Measurements from ENCODE around the gene GCSAM.

The GCSAM gene

GRCh38 chr3:112114576-112115160 lies 18.4 kb downstream of the GCSAM start:
- no peak for TF ChIP-seq CTCF (IDR thresholded peaks at IDR 0.05)
- no peaks in the 10 kb centered on the region for H3K36me3 ChIP-seq
- no peak overlapping the region for H3K27ac ChIP-seq

GRCh38 chr3:112111785-112112402 lies 21.2 kb downstream of the GCSAM start:
- peak; percentile 40 for TF ChIP-seq CTCF (IDR thresholded peaks at IDR 0.05)
- H3K4me1 ChIP-seq (ENCODE audit: control insufficient read depth in 1 of 2, insufficient read depth in 1 of 2, low read depth in 1 of 2, low read length in 1 of 2): no peaks in the 10 kb centered on the region
- H3K9me3 ChIP-seq: no peaks in the 10 kb centered on the region
- H3K36me3 ChIP-seq: no peaks in the 10 kb centered on the region
- no peak overlapping the region for H3K4me3 ChIP-seq (ENCODE audit: low read depth in 1 of 2, low read length in 1 of 2)
- H3K27me3 ChIP-seq: peaks cover 16% of the 10 kb centered on the region
- H3K27ac ChIP-seq: no peak overlapping the region

More at GRCh38 chr3:112114576-112115160, 18.4 kb downstream of the GCSAM start:
- no peak overlapping the region for H3K4me3 ChIP-seq (ENCODE audit: low read depth in 1 of 2, low read length in 1 of 2)
- H3K27me3 ChIP-seq: no peaks in the 10 kb centered on the region
- H3K9me3 ChIP-seq: no peaks in the 10 kb centered on the region
- no peaks in the 10 kb centered on the region for H3K4me1 ChIP-seq (ENCODE audit: control insufficient read depth in 1 of 2, insufficient read depth in 1 of 2, low read depth in 1 of 2, low read length in 1 of 2)

- peaks cover 28% of the 10 kb centered on the region for H3K27me3 ChIP-seq
- H3K9me3 ChIP-seq: no peaks in the 10 kb centered on the region
- no peak for TF ChIP-seq CTCF (IDR thresholded peaks at IDR 0.05)
- no peak overlapping the region for H3K27ac ChIP-seq
- no peaks in the 10 kb centered on the region for H3K36me3 ChIP-seq
- no peaks in the 10 kb centered on the region for H3K4me1 ChIP-seq (ENCODE audit: control insufficient read depth in 1 of 2, insufficient read depth in 1 of 2, low read depth in 1 of 2, low read length in 1 of 2)
- no peak overlapping the region for H3K4me3 ChIP-seq (ENCODE audit: low read depth in 1 of 2, low read length in 1 of 2)
Observed at GRCh38 chr3:112109322-112109721, 23.7 kb downstream of the GCSAM start.

GRCh38 chr3:112104774-112105173 lies 28.3 kb downstream of the GCSAM start:
- Histone ChIP-seq H3K4me3 (ENCODE audit: low read depth in 1 of 2, low read length in 1 of 2) (no peak overlapping the region), H3K27me3 (peaks cover 28% of the 10 kb centered on the region), H3K4me1 (ENCODE audit: control insufficient read depth in 1 of 2, insufficient read depth in 1 of 2, low read depth in 1 of 2, low read length in 1 of 2) (no peaks in the 10 kb centered on the region), H3K9me3 (no peaks in the 10 kb centered on the region), H3K36me3 (no peaks in the 10 kb centered on the region), H3K27ac (no peak overlapping the region)
- TF ChIP-seq CTCF (IDR thresholded peaks at IDR 0.05): no peak

GRCh38 chr3:112101916-112102315 lies 31.1 kb downstream of the GCSAM start:
- H3K4me3 ChIP-seq (ENCODE audit: low read depth in 1 of 2, low read length in 1 of 2): no peak overlapping the region
- no peaks in the 10 kb centered on the region for H3K9me3 ChIP-seq
- no peak for TF ChIP-seq CTCF (IDR thresholded peaks at IDR 0.05)
- no peaks in the 10 kb centered on the region for H3K36me3 ChIP-seq
- no peaks in the 10 kb centered on the region for H3K4me1 ChIP-seq (ENCODE audit: control insufficient read depth in 1 of 2, insufficient read depth in 1 of 2, low read depth in 1 of 2, low read length in 1 of 2)
- H3K27ac ChIP-seq: no peak overlapping the region
- peaks cover 40% of the 10 kb centered on the region for H3K27me3 ChIP-seq
